Osteocyte (in vitro differentiated cells): Measurements from ENCODE around the gene OR8U1. TPM values are rescaled to one million over a fixed set of nuclear protein-coding genes. Genes with fewer than 3 reads are reported as not detected.

Experiments used
- DNase-seq: peaks from one replicate; pipeline ENCODE4 v3.0.0; 2021; ENCODE audit warnings: mixed read lengths; ENCODE audit not compliant: unreplicated experiment; ENCODE audit errors: extremely low spot score
- H3K27ac Mint-ChIP-seq: one replicate; pipeline ENCODE4 v1.8.0; 2021; ENCODE audit warnings: mild to moderate bottlenecking, mixed read lengths; ENCODE audit not compliant: unreplicated experiment
- H3K27me3 Mint-ChIP-seq: one replicate; pipeline ENCODE4 v1.8.0; 2021; ENCODE audit warnings: mixed read lengths; ENCODE audit not compliant: unreplicated experiment
- H3K36me3 Mint-ChIP-seq: one replicate; pipeline ENCODE4 v1.8.0; 2021; ENCODE audit warnings: mixed read lengths; ENCODE audit not compliant: unreplicated experiment
- H3K4me1 Mint-ChIP-seq: one replicate; pipeline ENCODE4 v1.8.0; 2021; ENCODE audit warnings: mixed read lengths; ENCODE audit not compliant: unreplicated experiment
- H3K4me3 Mint-ChIP-seq: one replicate; pipeline ENCODE4 v1.8.0; 2021; ENCODE audit warnings: mild to moderate bottlenecking, moderate library complexity, mixed read lengths; ENCODE audit not compliant: unreplicated experiment
- H3K9me3 Mint-ChIP-seq: one replicate; pipeline ENCODE4 v1.8.0; 2021; ENCODE audit warnings: mixed read lengths; ENCODE audit not compliant: unreplicated experiment
- total RNA-seq: library from RNA; stranded (reverse); gene quantifications from 2 replicates; pipeline ENCODE4 v1.2.1, GENCODE V29; 2021
- TF ChIP-seq, protein P1 (sequence below): fragments of 200-600 bp; sonication (generic); IDR thresholded peaks from 2 replicates; pipeline ENCODE4 v1.5.0; 2021; ENCODE audit warnings: antibody characterized with exemption, mild to moderate bottlenecking, moderate library complexity

OR8U1 gene
- total RNA-seq, 1 donor from 2014 or later, result not detected

DNA sequence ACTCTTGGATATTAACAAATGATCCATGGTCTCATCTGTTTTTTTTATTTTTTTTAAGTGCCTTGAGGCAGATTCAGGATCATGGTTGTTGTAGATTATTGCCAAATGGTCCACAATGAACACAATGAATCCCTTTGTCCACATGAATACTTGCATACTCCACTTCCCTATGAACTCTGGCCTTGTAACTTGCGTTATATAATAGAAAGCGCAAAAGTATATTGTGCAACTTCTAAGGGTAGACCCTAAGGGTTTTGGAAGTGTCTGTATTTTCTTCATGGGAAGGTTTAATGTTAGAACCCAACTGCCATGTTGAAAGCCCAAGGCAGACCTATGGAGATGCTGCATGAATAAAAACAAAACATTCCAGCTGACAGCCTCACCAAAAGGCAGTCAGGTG lies 29.0 kb downstream of the OR8U1 start:
- no peak overlapping the region for H3K4me3 Mint-ChIP-seq
- peaks cover 40% of the 10 kb centered on the region for H3K9me3 Mint-ChIP-seq
- H3K36me3 Mint-ChIP-seq, result no peaks in the 10 kb centered on the region
- TF ChIP-seq, protein P1, sequence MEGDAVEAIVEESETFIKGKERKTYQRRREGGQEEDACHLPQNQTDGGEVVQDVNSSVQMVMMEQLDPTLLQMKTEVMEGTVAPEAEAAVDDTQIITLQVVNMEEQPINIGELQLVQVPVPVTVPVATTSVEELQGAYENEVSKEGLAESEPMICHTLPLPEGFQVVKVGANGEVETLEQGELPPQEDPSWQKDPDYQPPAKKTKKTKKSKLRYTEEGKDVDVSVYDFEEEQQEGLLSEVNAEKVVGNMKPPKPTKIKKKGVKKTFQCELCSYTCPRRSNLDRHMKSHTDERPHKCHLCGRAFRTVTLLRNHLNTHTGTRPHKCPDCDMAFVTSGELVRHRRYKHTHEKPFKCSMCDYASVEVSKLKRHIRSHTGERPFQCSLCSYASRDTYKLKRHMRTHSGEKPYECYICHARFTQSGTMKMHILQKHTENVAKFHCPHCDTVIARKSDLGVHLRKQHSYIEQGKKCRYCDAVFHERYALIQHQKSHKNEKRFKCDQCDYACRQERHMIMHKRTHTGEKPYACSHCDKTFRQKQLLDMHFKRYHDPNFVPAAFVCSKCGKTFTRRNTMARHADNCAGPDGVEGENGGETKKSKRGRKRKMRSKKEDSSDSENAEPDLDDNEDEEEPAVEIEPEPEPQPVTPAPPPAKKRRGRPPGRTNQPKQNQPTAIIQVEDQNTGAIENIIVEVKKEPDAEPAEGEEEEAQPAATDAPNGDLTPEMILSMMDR, result no peak
- H3K4me1 Mint-ChIP-seq, result no peaks in the 10 kb centered on the region
- no peak for DNase-seq
- H3K27me3 Mint-ChIP-seq, result no peaks in the 10 kb centered on the region
- H3K27ac Mint-ChIP-seq, result no peak overlapping the region

DNA sequence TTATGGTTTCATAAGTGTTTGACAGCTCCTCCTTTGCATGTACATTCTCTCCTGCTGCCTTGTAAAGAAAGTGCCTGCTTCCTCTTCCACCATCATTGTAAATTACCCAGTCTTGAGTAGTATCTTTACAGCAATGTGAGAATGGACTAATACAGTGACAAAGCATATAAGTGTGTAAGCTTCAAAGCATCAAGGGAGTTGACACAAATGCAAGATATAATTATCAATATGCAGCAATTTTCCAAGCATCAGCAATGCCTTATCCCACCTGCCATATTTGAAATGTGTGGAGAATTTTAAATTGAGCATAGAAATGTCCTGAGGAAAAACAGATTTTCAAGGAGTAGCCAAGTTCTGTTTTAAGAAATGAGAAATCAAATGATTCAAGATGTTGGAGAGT lies 35.4 kb downstream of the OR8U1 start:
- TF ChIP-seq, protein P1, result no peak

DNA sequence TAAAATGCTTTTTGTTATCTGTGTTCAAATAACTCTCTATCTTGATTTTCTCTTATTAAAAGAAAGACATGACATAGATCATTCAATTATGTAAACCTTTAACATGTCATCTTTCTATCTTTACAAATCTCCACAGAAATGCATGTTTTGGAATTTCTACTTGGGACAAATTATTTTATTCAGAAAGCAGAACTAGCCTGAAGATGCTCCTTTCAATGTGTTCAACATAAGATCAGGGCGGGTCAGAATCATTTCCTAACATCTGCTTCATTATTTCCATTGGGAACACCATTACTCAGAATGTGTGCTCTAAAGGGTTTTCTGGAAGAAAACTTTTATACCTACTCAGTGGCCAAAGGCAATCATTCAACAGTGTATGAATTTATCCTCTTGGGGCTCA lies 37.0 kb downstream of the OR8U1 start, which contains the start of gene OR5AL1:
Gene OR5AL1 (plus strand): TSS at position 301 of the 400 bp plus-strand sequence.
- no peaks in the 10 kb centered on the region for H3K4me1 Mint-ChIP-seq
- peaks cover 29% of the 10 kb centered on the region for H3K9me3 Mint-ChIP-seq
- H3K27ac Mint-ChIP-seq, result no peak within 1 kb of the TSS
- H3K36me3 Mint-ChIP-seq, result no peaks in the 10 kb centered on the region
- no peak for DNase-seq
- TF ChIP-seq, protein P1, result no peak
- H3K27me3 Mint-ChIP-seq, result no peaks in the 10 kb centered on the region
- no peak within 1 kb of the TSS for H3K4me3 Mint-ChIP-seq

More for the DNA sequence above, 35.4 kb downstream of the OR8U1 start:
- H3K4me1 Mint-ChIP-seq, result no peaks in the 10 kb centered on the region
- no peaks in the 10 kb centered on the region for H3K36me3 Mint-ChIP-seq
- H3K9me3 Mint-ChIP-seq, result peaks cover 36% of the 10 kb centered on the region
- no peak for DNase-seq
- no peak overlapping the region for H3K4me3 Mint-ChIP-seq
- H3K27ac Mint-ChIP-seq, result no peak overlapping the region
- no peaks in the 10 kb centered on the region for H3K27me3 Mint-ChIP-seq

Other genes starting within 250 kb of the OR8U1 start
- not detected in 2 replicates for gene OR8J3, start 235.4 kb upstream of the OR8U1 start, total RNA-seq
- gene OR8K5, start 215.3 kb upstream of the OR8U1 start, total RNA-seq, result not detected in 2 replicates
- gene OR5J2, start 199.0 kb upstream of the OR8U1 start, total RNA-seq, result not detected in 2 replicates
- not detected in 2 replicates for gene OR5T2, start 141.4 kb upstream of the OR8U1 start, total RNA-seq
- not detected in 2 replicates for gene OR5T3, start 123.4 kb upstream of the OR8U1 start, total RNA-seq
- gene OR5T1, start 101.5 kb upstream of the OR8U1 start, total RNA-seq, result not detected in 2 replicates
- not detected in 2 replicates for gene OR8H1, start 83.4 kb upstream of the OR8U1 start, total RNA-seq
- gene OR8K3, start 60.5 kb upstream of the OR8U1 start, total RNA-seq, result not detected in 2 replicates
- gene OR8K1, start 29.6 kb upstream of the OR8U1 start, total RNA-seq, result not detected in 2 replicates
- gene OR8J1, start 21.3 kb upstream of the OR8U1 start, total RNA-seq, result not detected in 2 replicates
- not detected in 2 replicates for gene OR5AL1, start 37.1 kb downstream of the OR8U1 start, total RNA-seq
- gene OR5M3, start 97.7 kb downstream of the OR8U1 start, total RNA-seq, result not detected in 2 replicates
- gene OR5M8, start 115.7 kb downstream of the OR8U1 start, total RNA-seq, result not detected in 2 replicates
- not detected in 2 replicates for gene OR5M11, start 167.6 kb downstream of the OR8U1 start, total RNA-seq
- not detected in 2 replicates for gene OR5M10, start 202.1 kb downstream of the OR8U1 start, total RNA-seq
- gene OR5M1, start 239.2 kb downstream of the OR8U1 start, total RNA-seq, result not detected in 2 replicates